DOHH2 (cell line): ENCODE measurements around the gene C3.

Experiments used
- H3F3A ChIP-seq: fragments of 200-600 bp; sonication (generic), shearing (Covaris generic); 2 replicates; pipeline ENCODE4 v1.6.0; 2016; ENCODE audit warnings: antibody characterized with exemption, mild to moderate bottlenecking; ENCODE audit not compliant: control insufficient read depth, insufficient read depth
- H3K27ac ChIP-seq: fragments of 200-600 bp; sonication (generic); 2 replicates; pipeline ENCODE4 v1.5.1; 2014; ENCODE audit warnings: low read depth, mild to moderate bottlenecking, low read length, moderate library complexity
- H3K27me3 ChIP-seq: fragments of 200-600 bp; sonication (generic); 2 replicates; pipeline ENCODE4 v1.6.1; 2014; ENCODE audit warnings: mild to moderate bottlenecking, low read length, mixed read lengths; ENCODE audit not compliant: control insufficient read depth
- H3K36me3 ChIP-seq: fragments of 200-600 bp; sonication (generic); 2 replicates; pipeline ENCODE4 v1.6.1; 2014; ENCODE audit warnings: mild to moderate bottlenecking, low read length, moderate library complexity, mixed read lengths; ENCODE audit not compliant: control insufficient read depth
- H3K4me1 ChIP-seq: fragments of 200-600 bp; sonication (generic); 2 replicates; pipeline ENCODE4 v1.6.1; 2014; ENCODE audit warnings: mild to moderate bottlenecking, low read length, mixed read lengths; ENCODE audit not compliant: control insufficient read depth
- H3K4me2 ChIP-seq: fragments of 200-600 bp; sonication (generic); 2 replicates; pipeline ENCODE4 v1.6.0; 2014; ENCODE audit warnings: mild to moderate bottlenecking, low read length, moderate library complexity
- H3K4me3 ChIP-seq: fragments of 200-600 bp; sonication (generic); 2 replicates; pipeline ENCODE4 v1.5.1; 2014; ENCODE audit warnings: mild to moderate bottlenecking, low read length, mixed read lengths
- H3K79me2 ChIP-seq: fragments of 200-600 bp; sonication (generic); 2 replicates; pipeline ENCODE4 v1.6.1; 2014; ENCODE audit warnings: mild to moderate bottlenecking, low read length, mixed read lengths; ENCODE audit not compliant: control insufficient read depth
- H3K9me2 ChIP-seq: fragments of 200-600 bp; sonication (generic); replicated peaks from 2 replicates; pipeline ENCODE4 v1.6.1; 2014; ENCODE audit warnings: mild to moderate bottlenecking, low read length, mixed read lengths; ENCODE audit not compliant: control insufficient read depth
- H3K9me3 ChIP-seq: fragments of 200-600 bp; sonication (generic); 2 replicates; pipeline ENCODE4 v1.6.1; 2014; ENCODE audit warnings: antibody characterized with exemption, low read length, mixed read lengths; ENCODE audit not compliant: control insufficient read depth, insufficient read depth
- H4K20me1 ChIP-seq: fragments of 200-600 bp; sonication (generic); 2 replicates; pipeline ENCODE4 v1.6.0; 2014; ENCODE audit warnings: low read depth, mild to moderate bottlenecking, antibody characterized with exemption, low read length, moderate library complexity; ENCODE audit not compliant: control insufficient read depth, insufficient read depth
- CTCF ChIP-seq: fragments of 200-600 bp; sonication (generic); IDR thresholded peaks from one replicate; pipeline ENCODE4 v1.5.1; 2014; ENCODE audit warnings: antibody characterized with exemption, mild to moderate bottlenecking, low read depth, low read length; ENCODE audit not compliant: poor library complexity, severe bottlenecking
- EZH2phosphoT487 ChIP-seq: fragments of 200-600 bp; sonication (generic); IDR thresholded peaks from 2 replicates; pipeline ENCODE4 v1.6.1; 2017; ENCODE audit warnings: borderline replicate concordance, mild to moderate bottlenecking, antibody characterized with exemption, low read length, moderate library complexity, mixed read lengths

C3 gene

DNA sequence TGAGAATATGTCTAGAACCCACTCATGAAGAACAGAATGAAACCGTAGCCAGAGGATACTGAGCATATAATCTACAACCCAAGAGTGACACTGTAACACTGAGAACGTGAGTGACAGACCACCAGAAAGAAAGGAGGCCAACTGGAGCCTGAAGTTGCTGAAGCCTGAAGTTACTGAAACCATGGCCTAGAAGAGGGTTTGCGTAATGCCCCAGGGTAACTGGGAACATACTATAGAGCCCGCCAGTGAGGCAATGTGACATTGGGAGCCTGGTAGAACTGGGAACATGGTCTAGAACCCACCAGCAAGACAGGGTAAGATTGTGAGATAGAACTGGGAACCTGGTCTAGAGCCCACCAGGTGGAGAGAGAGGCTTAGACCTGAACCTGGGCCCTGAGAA, 35.0 kb downstream of the C3 start:
- H3K27ac ChIP-seq, result no peak overlapping the region
- no peaks in the 10 kb centered on the region for H4K20me1 ChIP-seq
- peaks cover 5% of the 10 kb centered on the region for H3K4me1 ChIP-seq
- no peaks in the 10 kb centered on the region for H3K36me3 ChIP-seq
- H3K4me3 ChIP-seq, result no peak overlapping the region
- no peaks in the 10 kb centered on the region for H3F3A ChIP-seq
- no peaks in the 10 kb centered on the region for H3K79me2 ChIP-seq
- no peaks in the 10 kb centered on the region for H3K9me2 ChIP-seq
- H3K9me3 ChIP-seq, result peaks cover 4% of the 10 kb centered on the region; the same call in 1 of the 2 replicates
- no peak overlapping the region for H3K4me2 ChIP-seq
- TF ChIP-seq CTCF (no peak), EZH2phosphoT487 (no peak)
- H3K27me3 ChIP-seq, result peaks cover 35% of the 10 kb centered on the region

DNA sequence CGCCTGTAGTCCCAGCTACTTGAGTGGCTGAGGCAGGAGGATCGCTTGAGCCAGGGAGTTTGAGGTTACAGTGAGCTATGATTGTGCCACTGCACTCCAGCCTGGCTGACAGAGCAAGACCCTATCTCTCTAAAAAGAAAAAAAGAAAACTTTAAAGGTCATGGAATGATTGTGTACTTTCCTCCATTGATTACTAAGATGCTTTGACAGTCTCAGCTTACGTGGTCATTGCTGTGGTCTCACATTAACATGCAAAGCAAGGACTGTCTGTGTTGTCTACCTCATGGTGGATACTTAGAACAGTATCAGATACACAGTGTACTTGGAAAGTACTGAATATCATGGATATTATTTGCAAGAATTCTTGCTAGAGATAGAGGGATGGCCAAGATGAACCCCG, 36.5 kb downstream of the C3 start:
- TF ChIP-seq CTCF (no peak), EZH2phosphoT487 (no peak)
- no peak overlapping the region for H3K4me3 ChIP-seq
- H3K27me3 ChIP-seq, result peaks cover 45% of the 10 kb centered on the region

DNA sequence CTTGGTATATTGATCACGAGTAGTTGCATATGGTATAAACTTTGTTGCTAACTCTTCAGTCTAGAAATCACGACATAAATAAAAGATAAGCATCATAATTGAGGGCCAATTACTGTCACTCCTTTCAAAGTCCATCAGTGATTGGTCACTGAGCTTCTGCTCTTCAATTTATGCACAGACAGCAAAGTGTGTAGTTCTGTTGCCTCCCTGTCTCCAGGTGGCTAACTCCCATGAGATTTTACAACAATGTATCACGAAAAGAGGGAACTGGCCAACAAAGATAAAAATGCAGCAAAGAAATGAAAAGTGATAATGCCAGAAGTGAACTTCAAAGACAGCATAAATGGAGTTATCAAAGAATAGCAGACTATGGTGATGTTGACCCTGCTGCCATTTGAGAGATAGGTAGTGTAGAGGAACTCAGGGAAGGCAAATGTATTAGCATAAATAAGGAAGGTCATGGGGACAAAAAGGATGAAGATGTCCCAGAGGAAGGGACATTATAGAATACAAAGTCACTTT, 37.8 kb downstream of the C3 start:
- Histone ChIP-seq H3F3A (no peaks in the 10 kb centered on the region), H3K27me3 (peaks cover 45% of the 10 kb centered on the region), H3K4me2 (no peak overlapping the region), H3K4me3 (no peak overlapping the region), H3K79me2 (no peaks in the 10 kb centered on the region), H4K20me1 (no peaks in the 10 kb centered on the region), H3K9me3 (no peaks in the 10 kb centered on the region), H3K27ac (no peak overlapping the region), H3K9me2 (no peaks in the 10 kb centered on the region), H3K36me3 (no peaks in the 10 kb centered on the region), H3K4me1 (no peaks in the 10 kb centered on the region)
- TF ChIP-seq CTCF (no peak), EZH2phosphoT487 (no peak)

More for the DNA sequence above, 36.5 kb downstream of the C3 start:
- Histone ChIP-seq H3K36me3 (no peaks in the 10 kb centered on the region), H3K9me2 (no peaks in the 10 kb centered on the region), H4K20me1 (no peaks in the 10 kb centered on the region), H3K79me2 (no peaks in the 10 kb centered on the region), H3K27ac (no peak overlapping the region), H3F3A (no peaks in the 10 kb centered on the region), H3K4me1 (peaks cover 5% of the 10 kb centered on the region), H3K4me2 (no peak overlapping the region), H3K9me3 (peaks cover 4% of the 10 kb centered on the region; the same call in 1 of the 2 replicates)

GRCh38 chr19:6680141-6680540, 40.3 kb downstream of the C3 start:
- Histone ChIP-seq H3K4me1 (peaks cover under 1% of the 10 kb centered on the region), H3K9me3 (no peaks in the 10 kb centered on the region), H3K9me2 (no peaks in the 10 kb centered on the region), H3F3A (no peaks in the 10 kb centered on the region), H4K20me1 (no peaks in the 10 kb centered on the region), H3K4me2 (no peak overlapping the region), H3K36me3 (no peaks in the 10 kb centered on the region), H3K4me3 (no peak overlapping the region), H3K27ac (no peak overlapping the region), H3K27me3 (peaks cover 36% of the 10 kb centered on the region), H3K79me2 (no peaks in the 10 kb centered on the region)
- TF ChIP-seq EZH2phosphoT487, result no peak
- no peak for TF ChIP-seq CTCF
